Hypothalamus (tissue), 51 donors: ENCODE measurements around the gene DESI1.
A peak's percentile ranks its signal among the peaks of the same experiment; 100 is the strongest.
"Not testable (repeated sequence)": the region's sequence is repeated elsewhere in the genome, so short reads cannot be mapped to it uniquely, and the experiment has no call there.

Experiments used
- DNase-seq, 51 donors: peaks; one replicate each; lab custom pipeline; 2025; lab: John Stamatoyannopoulos, UW

The DESI1 gene

DNA sequence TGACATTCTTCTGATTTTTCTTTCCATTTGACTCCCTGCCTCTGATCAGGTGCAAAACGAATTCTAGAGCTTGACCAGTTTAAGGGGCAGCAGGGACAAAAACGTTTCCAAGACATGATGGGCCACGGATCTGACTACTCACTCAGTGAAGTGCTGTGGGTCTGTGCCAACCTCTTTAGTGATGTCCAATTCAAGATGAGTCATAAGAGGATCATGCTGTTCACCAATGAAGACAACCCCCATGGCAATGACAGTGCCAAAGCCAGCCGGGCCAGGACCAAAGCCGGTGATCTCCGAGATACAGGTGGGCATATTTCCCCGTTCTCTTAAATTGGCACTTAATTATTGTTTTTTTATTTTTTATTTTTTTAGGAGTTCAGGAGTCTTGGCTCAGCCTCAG, 15.6 kb upstream of the DESI1 start:
- DNase-seq = peak in 7 of 51 donors; percentile 7 to 63 (median 13)

DNA sequence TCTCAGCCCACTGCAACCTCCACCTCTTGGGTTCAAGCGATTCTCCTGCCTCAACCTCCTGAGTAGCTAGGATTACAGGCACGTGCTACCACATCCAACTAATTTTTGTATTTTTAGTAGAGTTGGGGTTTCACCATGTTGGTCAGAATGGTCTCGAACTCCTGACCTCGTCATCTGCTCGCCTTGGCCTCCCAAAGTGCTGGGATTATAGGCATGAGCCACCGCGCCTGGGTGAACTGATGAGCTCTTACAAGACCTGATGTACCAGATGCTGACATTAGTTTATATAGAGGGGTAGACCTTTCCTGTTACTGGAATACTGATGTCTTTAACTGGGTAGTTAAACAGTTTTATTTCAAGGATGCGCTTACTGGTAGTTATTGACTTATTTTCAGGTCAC, 13.8 kb upstream of the DESI1 start:
- DNase-seq = not testable (repeated sequence)

DNA sequence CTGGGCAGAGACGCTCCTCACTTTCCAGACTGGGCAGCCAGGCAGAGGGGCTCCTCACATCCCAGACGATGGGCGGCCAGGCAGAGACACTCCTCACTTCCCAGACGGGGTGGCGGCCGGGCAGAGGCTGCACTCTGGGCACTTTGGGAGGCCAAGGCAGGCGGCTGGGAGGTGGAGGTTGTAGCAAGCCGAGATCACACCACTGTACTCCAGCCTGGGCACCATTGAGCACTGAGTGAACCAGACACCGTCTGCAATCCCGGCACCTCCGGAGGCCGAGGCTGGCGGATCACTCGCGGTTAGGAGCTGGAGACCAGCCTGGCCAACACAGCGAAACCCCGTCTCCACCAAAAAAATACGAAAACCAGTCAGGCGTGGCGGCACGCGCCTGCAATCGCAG, 10.8 kb upstream of the DESI1 start:
- not testable (repeated sequence) for DNase-seq

GRCh38 chr22:41631115-41631514, 10.3 kb upstream of the DESI1 start:
- DNase-seq = not testable (repeated sequence)

- DNase-seq = no peak
Observed at GRCh38 chr22:41625577-41625976, 4.7 kb upstream of the DESI1 start.

DNA sequence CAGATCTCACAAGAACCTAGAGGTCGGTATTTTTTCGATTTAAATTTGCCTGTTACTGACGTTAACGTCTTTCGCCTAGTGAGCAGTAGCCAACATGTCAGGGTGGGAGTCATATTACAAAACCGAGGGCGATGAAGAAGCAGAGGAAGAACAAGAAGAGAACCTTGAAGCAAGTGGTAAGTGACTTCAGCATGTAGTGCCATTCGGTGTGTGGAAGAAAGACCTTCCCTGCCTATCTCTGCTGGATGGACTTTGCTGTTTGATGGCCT, 1.0 kb upstream of the DESI1 start:
- DNase-seq = no peak

- DNase-seq = peak; percentile 79 to 100 (median 99)
Observed at GRCh38 chr22:41621099-41621910, 462 bp upstream of the DESI1 start, which contains the start of gene XRCC6. Gene XRCC6 (plus strand): TSS chr22:41621295. CDS start chr22:41622005, 710 bp downstream.

DNA sequence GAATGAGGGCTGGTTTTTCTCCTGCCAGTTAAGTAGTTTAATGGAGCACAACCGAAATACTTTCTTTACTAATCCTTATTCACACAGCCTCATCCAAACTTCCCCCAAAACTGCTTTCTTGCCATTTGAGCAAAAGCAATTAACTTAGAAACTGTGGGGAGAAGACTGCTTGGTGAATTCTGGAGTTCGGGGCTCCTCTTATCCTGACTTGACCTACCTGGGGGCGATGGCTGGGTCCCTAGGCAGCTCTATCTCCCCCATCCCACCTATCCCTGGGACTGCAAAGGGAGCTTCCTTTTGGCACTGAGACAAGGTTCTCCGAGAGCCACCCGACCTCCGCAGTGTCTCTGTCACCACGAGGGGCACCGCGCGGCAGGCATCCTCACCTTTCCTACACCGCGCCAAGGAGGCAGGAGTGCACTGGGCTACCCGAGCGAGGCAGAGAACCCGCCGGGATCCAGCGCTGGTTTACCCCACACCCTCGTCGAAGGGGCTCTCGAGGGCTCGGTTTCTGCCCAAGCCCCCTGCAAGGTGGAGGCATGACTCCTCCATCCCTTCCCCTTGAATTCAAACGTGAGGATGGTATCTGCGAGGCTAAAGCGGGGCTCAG, 759 bp downstream of the DESI1 start:
- DNase-seq = peak in 25 of 51 donors; percentile 5 to 67 (median 26)

DNA sequence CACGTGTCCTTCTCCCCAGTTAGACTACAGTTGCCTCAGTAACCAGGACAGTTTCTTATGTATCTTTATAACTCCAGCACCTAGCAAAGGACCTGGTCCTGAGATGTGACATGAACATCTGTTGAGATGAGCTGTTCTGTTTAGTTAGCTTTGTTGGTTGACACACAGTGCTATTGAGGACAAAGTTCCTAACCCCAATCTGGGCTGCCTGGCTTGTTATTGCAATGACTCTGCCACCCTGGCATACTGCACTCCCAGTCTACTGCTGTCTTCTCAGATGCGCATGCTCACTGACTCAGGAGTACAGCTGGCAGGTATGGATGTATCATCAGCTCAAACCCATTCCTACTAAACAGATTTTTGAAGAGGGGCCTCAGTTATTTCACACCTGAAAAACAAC, 7.4 kb downstream of the DESI1 start:
- DNase-seq = no peak

- DNase-seq = no peak
Observed at GRCh38 chr22:41612603-41613306, 8.1 kb downstream of the DESI1 start.

DNA sequence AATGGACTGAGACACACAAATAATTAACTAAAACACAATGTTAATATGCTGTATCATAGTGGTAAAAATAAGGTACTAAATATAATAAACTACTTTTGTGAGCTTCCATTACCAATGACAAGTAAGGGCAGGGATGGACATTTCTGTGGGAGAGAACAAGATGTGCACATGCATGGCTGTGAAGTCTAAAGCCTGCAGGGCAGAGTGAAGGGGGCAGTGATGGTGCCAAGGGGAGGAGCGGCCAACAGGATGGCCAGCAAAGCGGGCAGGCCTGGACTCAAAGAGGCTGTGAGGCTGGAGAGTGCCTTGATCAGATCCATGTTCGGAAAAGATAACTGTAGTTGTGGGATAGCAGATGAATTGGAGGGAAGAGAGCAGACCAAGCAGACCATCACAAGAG, 12.5 kb downstream of the DESI1 start:
- DNase-seq = no peak

- DNase-seq = no peak
Observed at GRCh38 chr22:41603873-41604332, 16.9 kb downstream of the DESI1 start.

DNA sequence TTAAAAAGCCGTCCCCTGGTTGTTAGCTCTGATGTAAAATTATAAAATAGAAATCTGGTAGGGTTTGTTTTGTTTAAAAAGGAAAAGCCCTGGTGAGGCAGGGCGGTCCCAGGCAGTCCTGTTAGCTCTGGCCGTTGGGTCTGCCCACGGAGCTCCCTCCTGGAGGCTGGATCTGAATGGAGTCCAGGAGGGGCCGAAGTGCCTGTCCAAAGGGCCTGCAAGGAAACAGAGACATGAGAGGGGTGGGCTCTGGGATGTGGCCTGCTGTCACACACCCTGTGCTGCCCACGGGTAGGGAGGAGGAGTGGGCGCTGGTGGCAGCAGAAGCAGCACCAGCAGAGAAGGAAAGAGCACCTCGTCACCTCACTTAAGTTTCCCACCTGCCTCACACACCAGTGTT, 19.9 kb downstream of the DESI1 start:
- DNase-seq = no peak

GRCh38 chr22:41598891-41599635, 21.8 kb downstream of the DESI1 start:
- no peak for DNase-seq

DNA sequence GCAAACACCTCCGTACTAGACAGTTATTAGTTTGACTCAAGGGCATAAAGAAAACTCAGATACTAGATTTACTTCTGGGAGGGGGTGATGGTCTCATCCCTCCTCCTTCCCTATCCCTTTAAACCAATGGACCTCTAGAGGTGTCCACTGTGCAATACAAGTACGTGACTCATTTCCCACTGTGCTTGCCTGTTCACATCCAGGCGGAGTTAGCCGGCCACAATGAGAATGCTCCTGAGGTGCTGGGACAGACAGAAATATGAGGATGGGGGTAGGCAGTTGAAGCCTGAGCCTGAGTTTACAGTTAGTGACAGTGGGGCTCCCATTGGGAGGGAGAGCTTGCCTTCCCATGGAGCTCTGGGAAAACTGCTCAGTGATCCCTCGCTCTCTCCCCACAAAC, 22.8 kb downstream of the DESI1 start:
- DNase-seq = no peak

DNA sequence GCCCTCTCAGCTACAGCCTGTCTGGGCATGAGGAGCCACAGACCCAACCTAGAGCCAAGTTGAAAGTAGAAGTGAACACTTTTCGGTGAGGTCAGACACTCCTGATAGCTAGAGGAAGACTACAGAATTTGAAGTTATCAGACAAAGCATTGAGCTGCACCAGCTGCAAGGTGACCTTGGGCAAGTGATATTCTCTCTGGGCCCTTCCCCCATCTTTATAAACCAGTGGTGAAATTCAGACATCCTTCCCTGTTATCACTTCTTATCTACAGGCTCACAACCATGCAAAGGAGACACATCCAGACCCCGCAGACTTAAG, 23.2 kb downstream of the DESI1 start:
- no peak for DNase-seq

DNA sequence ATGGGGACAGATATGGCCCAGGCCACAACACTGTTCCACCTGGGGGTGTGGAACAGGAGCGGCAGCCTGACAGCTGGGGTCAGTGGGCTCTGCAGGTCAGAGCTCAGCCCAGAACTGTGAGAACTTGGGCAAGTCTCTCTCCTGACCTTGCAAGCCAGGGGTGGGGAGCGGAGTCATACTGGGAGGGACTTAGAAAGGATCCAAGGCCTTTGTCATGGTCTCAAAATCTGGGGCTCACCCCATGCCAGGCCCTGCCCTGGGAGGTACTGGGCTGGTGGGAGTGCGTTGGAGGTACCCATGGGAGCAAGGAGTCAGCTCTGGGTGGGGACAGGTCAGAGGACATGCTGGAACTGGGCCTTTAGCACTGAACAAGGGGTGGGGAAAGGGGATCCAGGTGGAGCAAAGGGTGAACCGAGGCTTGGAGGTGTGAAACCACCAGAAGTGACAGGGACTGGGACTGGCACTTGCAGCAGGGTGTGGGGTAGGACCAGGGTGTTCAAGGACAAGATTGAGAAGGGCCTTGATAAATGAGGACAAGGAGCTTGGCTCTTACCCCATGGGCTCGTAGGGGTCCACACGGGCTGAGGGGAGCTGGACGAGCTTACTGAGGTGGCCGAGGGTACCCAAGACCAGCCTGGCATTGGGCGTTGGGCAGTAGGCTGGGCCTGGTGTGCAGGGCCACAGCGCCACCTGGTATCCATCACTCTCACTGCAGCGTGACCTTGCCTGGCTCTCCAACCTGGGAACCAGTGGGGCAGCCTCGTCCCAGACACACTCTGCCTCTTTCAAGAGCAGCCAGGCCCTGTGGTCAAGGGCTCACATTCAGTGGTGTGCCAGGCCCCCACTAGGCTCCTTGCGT, 23.8 kb downstream of the DESI1 start:
- peak in 36 of 51 donors; percentile 11 to 71 (median 40) for DNase-seq

DNA sequence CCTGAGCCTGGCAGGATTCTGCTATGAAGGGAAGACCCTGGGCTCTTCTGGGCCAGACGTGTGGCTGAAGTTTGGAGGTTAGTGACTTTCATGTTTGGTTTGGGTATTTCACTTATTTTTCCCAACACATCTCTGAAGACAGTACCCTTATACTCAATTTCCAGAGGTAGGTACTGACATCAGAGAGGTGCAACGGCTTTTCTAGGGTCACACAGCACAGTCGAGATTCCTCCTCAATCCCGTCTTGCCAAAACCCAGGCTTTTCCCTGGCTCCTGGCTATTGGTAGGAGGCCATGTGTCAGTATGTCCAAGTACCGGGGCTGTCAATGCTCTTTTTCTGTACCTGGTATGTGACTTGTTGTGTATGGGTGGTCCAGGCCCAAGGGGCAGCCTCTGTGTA, 25.1 kb downstream of the DESI1 start:
- DNase-seq = no peak

DNA sequence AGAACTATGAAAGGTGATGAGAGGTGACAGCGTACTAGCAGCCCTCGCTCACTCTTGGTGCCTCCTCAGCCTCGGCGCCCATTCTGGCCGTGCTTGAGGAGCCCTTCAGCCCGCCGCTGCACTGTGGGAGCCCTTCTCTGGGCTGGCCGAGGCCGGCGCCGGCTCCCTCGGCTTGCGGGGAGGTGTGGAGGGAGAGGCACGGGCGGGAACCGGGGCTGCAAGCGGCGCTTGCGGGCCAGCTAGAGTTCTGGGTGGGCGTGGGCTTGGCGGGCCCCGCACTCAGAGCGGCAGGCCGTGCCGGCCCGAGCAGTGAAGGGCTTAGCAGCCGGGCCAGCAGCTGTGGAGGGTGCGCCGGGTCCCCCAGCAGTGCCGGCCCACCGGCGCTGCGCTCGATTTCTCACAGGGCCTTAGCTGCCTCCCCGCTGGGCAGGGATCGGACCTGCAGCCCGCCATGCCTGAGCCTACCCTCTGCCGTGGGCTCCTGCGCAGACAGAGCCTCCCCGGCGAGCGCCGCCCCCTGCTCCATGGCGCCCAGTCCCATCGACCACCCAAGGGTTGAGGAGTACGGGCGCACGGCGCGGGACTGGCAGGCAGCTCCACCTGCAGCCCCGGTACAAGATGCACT, 27.4 kb downstream of the DESI1 start:
- not testable (repeated sequence) for DNase-seq
